GM12891 (cell line): Measurements from ENCODE around the gene SLC7A6.

ENCODE experiments used
- PAX5 ChIP-seq: IDR thresholded peaks from 2 replicates; pipeline ENCODE4 v1.6.1; 2011; ENCODE audit warnings: low read length, moderate library complexity, mild to moderate bottlenecking; ENCODE audit not compliant: insufficient read depth, severe bottlenecking
- POLR2A ChIP-seq: IDR thresholded peaks from 2 replicates; pipeline ENCODE4 v1.6.1; 2011; ENCODE audit warnings: low read depth, low read length, control low read depth
- POLR2AphosphoS5 ChIP-seq: IDR thresholded peaks from 2 replicates; pipeline ENCODE4 v1.6.1; 2011; ENCODE audit warnings: low read depth, low read length, control low read depth
- POU2F2 ChIP-seq: IDR thresholded peaks from 2 replicates; pipeline ENCODE4 v1.6.1; 2011; ENCODE audit warnings: low read depth, mild to moderate bottlenecking, control low read depth, low read length, moderate library complexity
- SPI1 ChIP-seq: IDR thresholded peaks from 2 replicates; pipeline ENCODE4 v1.6.1; 2011; ENCODE audit warnings: low read depth, low read length, control low read depth
- TAF1 ChIP-seq: IDR thresholded peaks from 2 replicates; pipeline ENCODE4 v1.6.1; 2011; ENCODE audit warnings: low read depth, low read length, control low read depth

- TF ChIP-seq POLR2AphosphoS5 (no peak), SPI1 (no peak), PAX5 (no peak), TAF1 (no peak), POLR2A (no peak), POU2F2 (no peak)
Observed at GRCh38 chr16:68252383-68252782, 11.9 kb upstream of the SLC7A6 start.
